CD1c-positive myeloid dendritic cell (primary cell): ENCODE results near the gene RITA1.
A peak's percentile ranks its signal among the peaks of the same experiment; 100 is the strongest.

Experiments used
- DNase-seq: peaks from one replicate; pipeline ENCODE4 v3.0.0-alpha.2; 2016; ENCODE audit errors: extremely low spot score

RITA1 gene

DNA sequence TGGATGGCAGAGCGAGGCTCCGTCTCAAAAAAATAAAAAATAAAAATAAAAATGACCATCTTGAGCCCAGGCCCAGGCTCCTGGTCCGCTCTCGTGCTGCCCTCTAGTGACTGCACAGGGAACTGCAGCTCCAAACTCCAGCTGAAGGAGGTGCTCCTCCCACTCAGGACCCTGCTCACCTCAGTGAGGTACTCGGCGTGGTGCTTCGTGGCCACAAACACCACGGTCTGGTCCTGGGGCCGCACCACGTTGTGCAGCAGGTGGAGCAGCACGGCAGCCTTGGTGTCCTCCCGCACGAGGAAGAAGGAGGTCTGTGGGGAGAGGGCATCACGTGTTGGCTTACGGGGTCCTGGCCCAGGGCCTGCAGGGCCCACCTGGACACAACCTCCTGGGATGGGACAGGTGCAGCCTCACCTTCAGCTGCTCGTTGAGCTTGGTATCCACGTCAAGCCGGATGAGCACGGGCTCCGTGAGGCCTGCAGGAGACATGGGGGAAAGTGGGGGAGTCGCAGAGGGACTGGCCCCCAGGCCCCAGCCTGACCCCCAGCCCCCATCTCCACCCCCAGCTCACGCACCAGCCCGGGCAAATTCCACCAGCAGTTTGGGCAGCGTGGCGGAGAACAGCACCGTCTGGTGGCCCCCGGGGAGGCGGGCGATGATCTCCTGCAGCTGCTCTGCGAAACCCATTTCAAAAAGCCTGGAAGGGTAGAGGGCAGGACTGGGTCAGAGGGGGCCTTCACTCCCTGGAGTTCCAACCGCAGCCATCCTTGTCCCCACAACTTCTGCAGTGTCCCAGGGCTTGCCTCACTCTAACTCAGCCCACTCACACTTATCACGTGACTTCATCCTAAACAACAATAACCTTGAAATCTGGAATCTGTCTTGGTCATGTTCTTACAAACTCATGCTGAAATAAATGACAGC is 10.8 kb upstream of the RITA1 start:
- peak; percentile 72 for DNase-seq

DNA sequence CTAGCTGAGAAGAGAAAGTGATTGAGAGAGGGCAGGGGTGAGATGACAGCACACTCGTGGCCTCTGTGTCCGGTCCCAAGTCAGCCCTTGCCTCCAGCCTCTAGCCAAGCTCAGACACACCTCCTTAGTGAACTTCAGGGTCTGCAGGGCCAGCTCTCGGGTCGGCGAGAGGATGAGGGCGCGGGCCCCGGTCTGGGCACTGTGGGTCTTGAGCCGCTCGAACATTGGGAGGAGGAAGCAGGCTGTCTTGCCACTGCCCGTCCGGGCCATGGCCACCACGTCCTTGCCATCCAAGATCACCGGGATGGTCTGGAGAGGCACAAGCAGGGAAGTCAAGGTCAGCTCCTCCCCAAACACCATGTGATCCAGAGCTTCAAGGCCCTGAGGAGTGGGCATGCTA is 6.5 kb upstream of the RITA1 start:
- DNase-seq = no peak

DNA sequence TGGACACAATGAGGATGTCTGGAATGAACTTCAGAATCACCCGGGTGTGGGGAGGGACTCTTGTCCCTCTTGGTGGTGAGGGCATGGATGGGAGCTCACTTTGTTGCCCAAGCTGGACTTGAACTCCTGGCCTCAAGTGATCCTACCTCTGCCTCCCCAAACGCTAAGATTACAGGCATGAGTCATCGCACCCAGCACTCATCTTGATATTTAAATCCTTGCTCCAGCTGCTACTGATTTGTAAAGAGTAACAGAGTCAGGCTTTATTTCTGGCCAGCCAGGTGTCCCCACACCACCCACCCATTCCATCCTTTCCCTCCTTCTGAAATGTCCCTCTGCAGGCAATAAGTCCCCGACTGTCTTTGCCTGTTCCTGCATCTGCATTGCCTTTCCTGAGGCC is 5.2 kb upstream of the RITA1 start:
- DNase-seq = no peak

DNA sequence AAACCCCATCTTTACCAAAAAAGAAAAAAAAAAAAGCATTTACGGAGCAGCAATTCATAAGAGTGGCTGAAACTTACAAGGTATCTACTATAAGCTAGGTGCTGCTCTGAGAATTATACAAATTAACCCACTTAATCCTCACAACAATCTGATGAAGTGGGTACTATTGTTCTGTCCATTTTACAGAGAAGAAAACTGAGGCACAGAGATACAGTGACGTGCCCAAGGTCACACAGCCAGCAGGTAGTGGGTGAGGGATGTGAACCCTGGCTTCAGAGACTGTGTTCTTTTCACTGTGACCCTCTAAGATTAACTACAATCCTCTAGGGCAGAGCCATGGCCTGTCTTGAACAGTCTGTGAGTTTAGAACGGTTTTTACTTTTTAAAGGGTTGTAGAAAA is 3.5 kb upstream of the RITA1 start:
- no peak for DNase-seq

DNA sequence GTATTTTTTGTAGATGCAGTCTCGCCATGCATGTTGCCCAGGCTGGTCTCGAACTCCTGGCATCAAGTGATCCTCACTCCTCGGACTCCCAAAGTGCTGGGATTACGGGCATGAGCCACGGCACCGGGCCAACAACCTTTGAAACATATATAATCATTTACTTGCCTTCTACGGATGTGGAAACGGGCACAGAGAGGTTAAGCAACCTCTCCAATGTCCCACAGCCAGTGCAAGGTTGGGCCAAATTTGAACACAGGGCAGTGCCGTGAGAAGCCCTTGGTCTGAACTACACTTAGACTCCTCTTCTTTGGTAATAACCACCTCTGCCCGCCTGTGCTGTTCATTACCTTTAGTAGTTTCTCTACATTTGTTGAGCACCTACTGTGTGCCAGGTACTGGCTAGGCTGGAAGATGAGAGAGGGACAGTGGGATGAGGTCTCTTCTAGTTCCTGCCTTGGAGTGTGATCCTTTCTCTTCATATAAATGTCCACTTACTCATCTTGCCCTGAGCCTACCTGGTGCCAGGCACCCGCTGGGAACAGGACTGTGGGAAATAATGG is 2.4 kb upstream of the RITA1 start:
- DNase-seq = no peak

DNA sequence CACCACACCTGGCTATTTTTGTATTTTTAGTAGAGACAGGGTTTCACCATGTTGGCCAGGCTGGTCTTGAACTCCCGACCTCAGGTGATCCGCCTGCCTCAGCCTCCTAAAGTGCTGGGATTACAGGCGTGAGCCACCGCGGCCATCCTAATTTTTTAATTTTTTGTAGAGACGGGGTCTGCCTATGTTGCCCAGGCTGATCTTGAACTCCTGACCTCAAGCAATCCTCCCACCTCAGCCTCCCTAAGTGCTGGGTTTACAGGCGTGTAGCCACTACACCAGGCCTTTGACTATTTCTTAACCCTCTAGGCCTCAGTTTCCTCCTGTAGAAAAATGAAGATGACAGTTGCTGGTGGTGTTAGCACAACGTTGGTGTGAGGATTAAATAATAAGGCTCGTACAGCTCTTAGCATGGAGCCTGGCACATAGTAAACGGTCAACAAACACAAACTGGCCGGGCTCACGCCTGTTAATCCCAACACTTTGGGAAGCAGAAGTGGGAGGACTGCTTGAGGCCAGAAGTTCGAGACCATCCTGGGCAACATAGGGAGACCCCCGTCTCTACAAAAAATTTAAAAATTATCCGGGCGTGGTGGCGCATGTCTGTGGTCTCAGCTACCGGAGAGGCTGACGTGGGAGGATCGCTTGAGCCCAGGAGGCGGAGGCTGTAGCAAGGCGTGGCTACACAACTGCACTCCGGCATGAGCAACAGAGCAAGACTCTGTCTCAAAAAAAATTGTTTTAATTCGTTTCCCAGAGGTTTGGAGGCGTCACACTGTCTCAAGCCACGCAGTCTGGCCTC is 1.2 kb upstream of the RITA1 start:
- DNase-seq = no peak

DNA sequence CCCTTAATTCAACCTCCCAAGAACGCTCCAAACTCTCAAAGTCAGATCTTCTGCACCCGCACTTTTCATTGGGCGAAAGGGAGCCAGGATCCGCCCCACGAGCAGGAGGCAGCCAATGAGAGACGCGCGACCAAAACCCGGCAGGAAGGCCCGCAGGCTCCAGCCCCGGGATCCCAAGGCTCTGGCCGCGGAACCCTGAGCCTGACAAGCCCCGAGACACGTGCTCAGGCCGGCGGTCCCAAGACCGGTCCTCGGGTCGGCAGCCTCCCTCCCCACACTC is 681 bp upstream of the RITA1 start:
- peak; percentile 92 for DNase-seq

DNA sequence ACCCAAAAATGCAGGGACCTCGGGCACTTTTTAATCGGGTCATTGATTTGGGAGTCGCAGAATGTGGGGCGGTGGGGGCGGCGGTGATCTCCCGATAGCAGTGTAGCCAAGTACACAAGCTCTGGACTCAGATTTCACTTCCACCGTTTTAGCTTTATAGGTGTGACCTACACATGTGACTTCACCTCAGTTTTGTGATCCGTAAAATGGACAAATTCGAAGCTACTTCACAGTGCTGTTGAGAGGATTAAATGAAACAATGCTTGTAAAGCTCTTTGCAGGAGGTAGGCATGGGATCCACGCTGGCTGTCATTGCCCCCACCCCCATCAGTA is 478 bp downstream of the RITA1 start:
- no peak for DNase-seq

DNA sequence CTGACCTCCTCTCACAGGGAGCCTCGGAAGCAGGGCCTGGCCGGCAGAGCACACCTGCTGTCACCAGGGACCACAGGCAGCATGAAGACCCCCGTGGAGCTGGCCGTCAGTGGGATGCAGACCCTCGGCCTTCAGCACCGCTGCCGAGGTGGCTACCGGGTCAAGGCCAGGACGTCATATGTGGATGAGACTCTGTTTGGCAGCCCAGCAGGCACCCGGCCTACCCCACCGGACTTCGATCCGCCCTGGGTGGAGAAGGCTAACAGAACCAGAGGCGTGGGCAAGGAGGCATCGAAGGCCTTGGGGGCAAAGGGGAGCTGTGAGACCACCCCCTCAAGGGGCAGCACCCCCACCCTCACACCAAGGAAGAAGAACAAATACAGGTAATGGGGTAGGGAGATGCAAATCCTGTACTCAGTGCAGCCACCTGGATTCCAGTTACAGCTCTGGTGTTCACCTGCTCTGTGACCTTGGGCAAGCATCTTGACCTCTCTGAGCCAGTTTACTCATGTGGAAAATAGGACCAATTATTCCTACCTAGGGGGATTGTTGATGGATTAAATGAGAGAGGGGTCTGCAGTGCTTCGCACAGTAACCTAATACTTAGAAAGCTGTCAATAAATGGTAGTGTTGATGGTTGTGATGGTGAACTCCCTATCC is 1.3 kb downstream of the RITA1 start:
- DNase-seq = no peak

DNA sequence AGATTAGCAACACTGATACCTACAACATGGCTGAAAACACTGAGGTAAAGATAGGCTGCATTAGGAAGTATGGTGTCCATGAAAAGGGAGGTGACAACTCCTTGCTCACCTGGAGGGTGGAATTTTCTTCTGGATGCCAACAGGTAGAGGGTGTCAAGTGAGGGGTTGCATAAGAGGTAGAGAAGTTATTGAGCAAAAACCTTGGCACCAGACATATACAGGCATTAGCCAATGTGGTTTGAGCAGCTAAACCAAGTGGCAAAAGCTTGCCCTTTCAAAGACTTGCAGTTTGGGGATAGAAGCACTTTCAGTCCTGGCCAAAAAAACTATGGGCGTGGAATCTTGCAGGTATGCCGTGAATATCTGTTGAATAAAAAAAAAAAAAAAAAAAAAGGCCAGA is 3.8 kb downstream of the RITA1 start:
- no peak for DNase-seq

DNA sequence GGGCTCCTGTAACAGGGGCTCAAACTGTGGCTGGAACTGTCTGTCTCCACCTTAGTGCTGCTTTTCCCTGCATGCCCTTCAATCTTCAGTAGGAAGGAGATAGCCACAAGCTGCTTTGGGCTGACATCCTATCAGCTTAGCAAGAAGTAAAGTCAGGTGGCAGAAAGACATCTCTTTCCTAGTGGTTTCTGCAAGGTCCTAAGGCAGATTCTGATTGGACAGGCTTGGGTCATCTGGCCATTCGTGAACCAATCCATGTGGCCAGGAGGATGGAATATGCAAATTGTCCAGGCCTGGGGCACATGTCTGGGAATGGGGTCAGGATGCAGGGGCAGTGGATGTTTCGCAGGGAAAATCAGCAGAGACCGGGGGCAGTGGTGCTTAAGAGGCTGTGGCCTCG is 5.2 kb downstream of the RITA1 start:
- no peak for DNase-seq

DNA sequence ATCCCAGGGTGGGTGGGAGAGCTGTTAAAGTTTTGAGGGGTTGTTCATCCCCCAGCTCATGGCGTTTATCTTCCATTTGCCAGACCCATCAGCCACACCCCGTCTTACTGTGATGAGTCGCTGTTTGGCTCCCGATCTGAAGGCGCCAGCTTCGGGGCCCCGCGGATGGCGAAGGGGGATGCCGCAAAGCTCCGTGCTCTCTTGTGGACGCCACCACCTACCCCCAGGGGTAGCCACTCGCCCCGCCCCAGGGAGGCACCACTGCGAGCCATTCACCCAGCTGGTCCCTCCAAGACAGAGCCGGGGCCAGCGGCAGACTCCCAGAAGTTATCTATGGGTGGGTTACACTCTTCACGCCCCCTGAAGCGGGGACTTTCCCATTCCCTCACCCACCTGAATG is 5.7 kb downstream of the RITA1 start:
- DNase-seq = no peak

DNA sequence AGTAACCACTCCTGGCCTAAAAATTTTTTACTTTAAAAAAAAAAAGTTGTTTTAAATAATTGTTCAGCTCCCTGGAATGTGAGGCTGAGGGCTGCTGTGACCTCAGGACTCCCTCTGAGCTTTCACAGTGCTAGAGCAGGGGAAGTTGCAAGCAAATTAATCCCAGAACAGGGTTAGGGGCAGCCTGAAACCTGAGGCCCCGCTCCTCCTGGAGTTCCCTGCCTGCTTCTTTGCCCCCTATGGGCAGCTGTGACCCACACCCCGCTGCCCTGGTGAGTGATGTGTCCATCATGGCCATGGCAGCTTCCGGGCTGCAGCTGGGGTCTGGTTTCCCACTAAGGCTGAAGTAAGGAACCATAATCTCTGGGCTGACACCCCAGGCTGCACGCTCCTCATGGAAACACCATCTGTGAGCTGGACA is 9.5 kb downstream of the RITA1 start:
- no peak for DNase-seq

DNA sequence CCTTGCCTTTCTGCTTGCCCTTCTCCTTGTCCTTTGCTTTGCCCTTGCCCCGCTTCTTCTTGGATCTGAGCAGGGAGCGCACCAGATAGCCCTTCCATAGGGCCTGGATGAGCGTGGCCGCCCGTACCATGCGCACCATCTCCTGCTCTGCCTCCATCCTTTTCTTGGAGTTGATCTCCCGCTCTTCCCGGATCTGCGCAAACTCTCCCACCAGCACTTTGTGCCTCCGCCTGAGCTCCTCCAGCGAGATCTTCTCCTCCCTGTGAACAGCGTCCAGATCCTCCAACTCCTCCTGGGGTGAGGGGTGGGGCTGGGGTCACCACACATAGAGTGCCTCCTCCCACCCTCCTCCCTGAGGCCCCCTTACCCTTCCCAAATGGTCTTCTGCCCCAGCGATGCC is 10.1 kb downstream of the RITA1 start:
- no peak for DNase-seq

DNA sequence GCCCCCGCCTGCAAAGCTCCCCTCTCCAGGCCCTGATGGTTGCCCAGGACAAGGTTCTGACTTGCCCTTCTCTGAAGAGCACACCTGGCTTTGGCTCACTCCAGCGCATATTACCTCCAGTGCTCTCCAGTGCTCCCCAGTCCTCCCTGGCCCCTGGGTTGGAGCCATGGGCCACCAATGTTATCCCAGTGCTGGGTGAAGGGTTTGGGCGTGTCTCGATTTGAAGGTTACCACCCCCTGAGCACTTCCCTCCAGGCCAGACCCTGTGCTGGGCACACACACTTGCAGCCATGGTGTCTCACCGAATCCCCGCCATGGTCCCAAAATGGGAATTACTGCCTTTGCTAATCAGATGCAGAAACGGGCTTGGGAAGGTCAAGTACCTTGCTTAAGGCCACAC is 11.1 kb downstream of the RITA1 start:
- no peak for DNase-seq

DNA sequence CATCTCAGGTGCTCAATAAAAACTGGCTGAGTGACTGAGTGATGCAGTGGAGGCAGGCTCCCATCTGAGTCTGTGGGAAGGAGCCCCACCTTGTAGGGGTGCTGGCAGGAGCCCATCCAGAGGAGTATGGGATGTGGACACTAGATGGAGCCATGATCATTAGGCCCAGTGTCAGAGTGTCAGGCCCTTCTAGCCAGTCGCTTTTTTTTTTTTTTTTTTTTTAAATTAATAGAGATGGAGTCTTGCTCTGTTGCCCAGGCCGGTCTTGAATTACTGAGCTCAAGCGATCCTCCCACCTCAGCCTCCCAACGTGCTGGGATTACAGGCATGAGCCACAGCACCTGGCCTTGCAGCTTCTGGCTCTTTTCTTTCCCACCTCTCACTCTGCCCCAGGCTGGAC is 11.5 kb downstream of the RITA1 start:
- peak; percentile 78 for DNase-seq

DNA sequence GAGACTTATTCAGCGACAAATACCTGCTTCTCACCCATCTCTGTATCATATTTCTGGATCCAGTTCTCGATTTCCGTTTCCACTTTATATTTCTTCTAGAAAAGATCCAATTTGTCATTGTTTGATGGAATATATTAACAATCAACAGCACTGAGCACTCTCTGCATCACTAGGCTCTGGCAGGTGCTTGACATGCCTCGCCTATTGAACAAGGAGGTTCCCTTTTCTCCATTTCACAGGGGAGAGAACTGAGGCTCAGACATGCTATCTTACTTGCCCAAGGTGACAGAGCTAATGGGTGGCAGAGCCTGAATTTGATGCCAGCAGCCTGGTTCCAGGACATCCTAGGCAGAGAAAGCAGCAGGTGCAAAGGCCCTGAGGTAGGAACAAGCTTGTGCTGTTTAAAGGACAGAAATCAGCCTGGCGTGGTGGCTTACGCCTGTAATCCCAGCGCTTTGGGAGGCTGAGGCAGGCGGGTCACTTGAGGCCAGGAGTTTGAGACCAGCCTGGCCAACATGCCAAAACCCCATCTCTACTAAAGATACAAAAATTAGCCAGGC is 12.1 kb downstream of the RITA1 start:
- DNase-seq = no peak

DNA sequence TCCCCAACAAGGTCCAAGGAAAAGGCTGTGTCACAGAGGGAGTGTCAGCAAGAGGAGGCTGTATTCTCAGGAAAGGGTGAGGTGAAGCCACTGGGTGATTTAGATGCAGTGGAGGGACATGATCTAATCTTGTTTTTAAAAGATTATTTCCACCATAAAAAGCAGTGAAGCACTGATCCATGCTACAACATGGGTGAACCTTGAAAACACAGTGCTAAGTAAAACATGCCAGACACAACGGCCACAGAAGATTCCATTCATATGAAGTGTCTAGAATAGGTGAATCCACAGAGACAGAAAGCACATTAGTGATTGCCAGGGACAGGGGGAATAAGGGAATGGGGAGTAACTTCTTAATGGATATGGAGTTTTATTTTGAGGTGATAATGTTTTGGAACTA is 12.8 kb downstream of the RITA1 start:
- no peak for DNase-seq

DNA sequence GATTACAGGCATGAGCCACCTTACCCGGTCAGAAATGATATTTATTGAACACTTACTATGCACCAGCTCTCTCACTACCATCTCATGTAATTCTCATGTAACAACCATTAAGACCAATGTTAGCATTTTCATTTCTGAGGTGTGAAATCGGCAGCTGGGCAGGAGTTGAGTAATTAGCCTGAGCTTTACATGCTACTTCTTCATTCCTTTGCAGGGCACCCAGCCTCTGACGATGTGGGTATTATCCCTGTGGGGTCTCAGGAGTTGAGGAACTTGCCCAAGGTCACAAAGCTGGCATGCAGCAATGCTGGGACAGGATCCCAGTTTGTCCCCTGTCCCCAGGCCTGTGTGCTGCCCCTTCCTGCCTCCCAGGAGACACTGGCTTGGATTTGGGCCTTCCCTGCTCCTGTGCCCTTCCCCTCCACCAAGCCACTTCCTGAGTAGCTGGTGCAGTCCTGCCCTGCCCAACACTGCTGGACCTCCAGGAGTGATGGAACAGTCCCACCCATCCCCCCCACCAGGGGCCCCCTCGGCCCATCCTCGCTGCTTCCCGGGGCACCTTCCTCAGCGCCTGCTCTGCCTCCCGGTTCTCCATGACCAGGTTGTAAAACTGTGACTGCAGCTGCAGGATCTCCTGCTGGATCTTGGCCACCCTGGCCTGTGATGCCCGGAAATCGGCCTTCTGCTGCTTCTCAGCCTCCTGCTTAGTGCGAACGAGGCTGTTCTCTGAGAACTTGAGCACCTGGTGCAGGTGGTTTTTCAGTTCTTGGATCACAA is 14.7 kb downstream of the RITA1 start:
- peak; percentile 51 for DNase-seq

DNA sequence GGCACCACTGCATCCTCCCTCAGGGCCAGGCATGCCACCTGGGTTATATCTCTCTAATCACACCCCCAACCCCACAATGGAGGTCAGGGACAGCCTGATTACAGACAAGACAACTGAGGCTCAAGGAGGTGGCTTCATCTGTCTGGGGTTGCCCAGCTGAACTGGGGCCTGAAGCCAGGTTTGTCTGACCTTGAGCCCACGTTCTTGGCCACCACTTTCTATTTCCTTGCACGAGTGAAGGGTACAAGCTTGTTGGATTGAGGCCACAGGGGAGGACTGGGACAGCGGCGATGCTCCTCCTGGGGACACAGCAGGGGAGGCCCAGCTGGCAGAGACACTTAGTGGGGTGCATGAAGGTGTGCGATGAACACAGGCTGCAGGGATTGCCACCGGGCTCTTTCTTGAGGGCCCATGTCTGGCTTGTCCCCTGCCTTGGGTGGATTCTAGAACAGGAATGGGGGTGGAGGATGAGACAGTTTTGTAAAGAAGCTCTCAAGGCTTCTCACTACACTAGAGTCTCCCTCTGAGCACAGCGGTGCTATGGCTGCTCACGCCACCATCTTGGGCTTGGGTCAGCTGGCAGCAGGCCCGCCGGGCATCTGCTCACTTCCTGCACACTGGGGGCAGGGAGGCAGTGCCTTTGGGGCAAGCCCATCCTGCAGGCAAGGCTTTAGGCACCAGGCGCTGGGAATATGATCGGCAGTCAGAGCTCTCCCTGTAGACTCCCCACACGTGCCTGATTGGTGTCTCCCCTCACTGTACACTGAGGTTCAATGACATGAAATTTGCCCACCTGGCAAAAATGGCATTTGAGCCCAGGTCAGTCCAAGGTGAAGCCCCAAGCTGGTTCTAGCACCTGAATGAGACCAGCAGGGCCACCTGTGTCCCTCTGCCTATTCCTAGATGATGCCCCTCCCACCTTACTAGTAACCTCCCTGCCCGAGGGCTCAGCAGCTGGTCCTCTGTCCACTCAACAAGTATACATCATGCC is 16.0 kb downstream of the RITA1 start:
- no peak for DNase-seq
